Activated naive CD8-positive, alpha-beta T cell treated with anti-CD3 and anti-CD28 coated beads for 36 hours (primary cell): ENCODE measurements around the gene RAB22A. TPM values are rescaled to one million over a fixed set of nuclear protein-coding genes. Genes with fewer than 3 reads are reported as not detected.

Experiments used
- total RNA-seq, 2 experiments: library from RNA; stranded (reverse); gene quantifications; one replicate each; pipeline ENCODE4 v1.2.3, GENCODE V29; 2021

RAB22A gene
- total RNA-seq, 2 experiments from 2014 or later = 12.8 to 13.9 TPM

Other genes starting within 250 kb of the RAB22A start
- gene ANKRD60, start 81.1 kb upstream of the RAB22A start, total RNA-seq = not detected
- 10 to 100 TPM; 38.4 to 40.6 TPM for gene VAPB, start 79.5 kb downstream of the RAB22A start, total RNA-seq
- not detected for gene APCDD1L, start 205.7 kb downstream of the RAB22A start, total RNA-seq